HUES64 (cell line): ENCODE results near the gene USH2A.
A peak's percentile ranks its signal among the peaks of the same experiment; 100 is the strongest.

Experiments used
- H3K27ac ChIP-seq: 2 replicates; pipeline ENCODE4 v1.7.0; 2013; ENCODE audit warnings: low read depth, low read length, inconsistent platforms
- H3K27me3 ChIP-seq: 2 replicates; pipeline ENCODE4 v1.6.1; 2013; ENCODE audit warnings: mild to moderate bottlenecking, low read length; ENCODE audit not compliant: insufficient read depth
- H3K36me3 ChIP-seq: 2 replicates; pipeline ENCODE4 v1.6.1; 2013; ENCODE audit warnings: mild to moderate bottlenecking, low read length; ENCODE audit not compliant: insufficient read depth
- H3K4me1 ChIP-seq: 2 replicates; pipeline ENCODE4 v1.6.1; 2013; ENCODE audit warnings: mild to moderate bottlenecking, low read length, moderate library complexity; ENCODE audit not compliant: insufficient read depth
- H3K4me3 ChIP-seq: 2 replicates; pipeline ENCODE4 v1.5.1; 2013; ENCODE audit warnings: mild to moderate bottlenecking, low read length, moderate library complexity
- H3K9ac ChIP-seq: 2 replicates; pipeline ENCODE4 v1.6.1; 2013; ENCODE audit warnings: mild to moderate bottlenecking, low read depth, low read length
- H3K9me3 ChIP-seq: 2 replicates; pipeline ENCODE4 v1.6.1; 2013; ENCODE audit warnings: low read depth, low read length; ENCODE audit not compliant: insufficient read depth
- WGBS: fragments of 150-250, 120-280 bp; methylation state at CpG from one replicate; pipeline ENCODE4 v1.1.7; 2013; ENCODE audit warnings: missing lambda C conversion rate; 5-methylcytosine and 5-hydroxymethylcytosine counted together

Gene USH2A

DNA sequence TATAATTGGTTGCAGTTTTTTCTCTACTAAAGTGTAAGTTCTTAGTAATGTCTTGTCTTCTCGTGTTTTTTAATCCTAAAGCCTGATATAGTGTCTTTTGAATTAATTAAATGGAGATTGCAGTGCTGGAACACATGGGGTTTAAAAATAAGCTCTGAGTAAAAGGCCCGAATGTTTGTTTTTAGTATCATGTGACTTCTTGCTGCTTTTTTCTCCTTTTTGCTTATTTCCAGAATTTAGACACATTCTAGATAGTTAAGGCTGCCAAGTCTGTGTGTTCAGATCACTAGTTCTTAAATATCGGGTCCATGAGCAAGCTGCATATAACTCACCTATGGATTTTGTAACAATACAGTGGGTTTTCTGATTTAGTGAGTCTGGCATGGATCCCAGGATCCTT is 828.6 kb downstream of the USH2A start:
- H3K27ac ChIP-seq, result no peak overlapping the region
- 94% methylated on average over 3 of the region's 3 CpGs for WGBS
- H3K36me3 ChIP-seq, result peaks cover 49% of the 10 kb centered on the region
- peaks cover 27% of the 10 kb centered on the region for H3K4me1 ChIP-seq
- H3K4me3 ChIP-seq, result no peak overlapping the region
- H3K27me3 ChIP-seq, result no peaks in the 10 kb centered on the region
- H3K9ac ChIP-seq, result no peak overlapping the region
- no peaks in the 10 kb centered on the region for H3K9me3 ChIP-seq

DNA sequence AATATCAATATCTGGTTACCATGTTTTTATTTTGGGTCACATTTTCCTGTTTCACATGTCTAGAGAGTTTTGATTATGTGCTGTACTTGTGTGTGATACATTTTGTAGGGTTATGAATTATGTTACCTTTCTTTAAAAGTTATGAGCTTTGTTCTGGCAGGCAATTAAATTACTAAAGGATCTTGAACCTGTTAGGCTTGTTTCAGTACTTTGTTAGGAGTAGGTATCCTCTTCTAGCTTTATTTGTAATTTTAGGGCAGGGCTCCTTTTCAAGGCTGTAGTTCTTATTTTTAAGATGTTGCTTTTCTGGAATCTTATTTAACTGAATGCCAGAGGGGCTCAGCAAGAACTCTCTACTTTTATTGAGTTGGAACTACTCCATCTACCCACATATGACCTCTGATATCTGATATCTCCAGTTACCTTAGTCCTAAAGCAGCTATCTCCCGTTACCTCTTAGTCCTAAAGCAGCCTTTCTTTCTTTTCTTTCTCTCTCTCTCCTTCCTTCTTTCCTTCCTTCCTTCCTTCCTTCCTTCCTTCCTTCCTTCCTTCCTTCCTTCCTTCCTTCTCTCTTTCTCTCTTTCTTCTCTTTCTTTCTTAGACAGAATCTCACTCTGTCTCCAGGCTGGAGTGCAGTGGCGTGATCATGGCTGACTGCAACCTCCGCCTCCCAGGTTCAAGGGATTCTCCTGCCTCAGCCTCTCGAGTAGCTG is 832.3 kb downstream of the USH2A start:
- WGBS, result 95% methylated on average over 4 of the region's 4 CpGs
- peaks cover 17% of the 10 kb centered on the region; the same call in 1 of the 2 replicates for H3K4me1 ChIP-seq
- H3K27ac ChIP-seq, result no peak overlapping the region
- H3K27me3 ChIP-seq, result no peaks in the 10 kb centered on the region
- no peak overlapping the region for H3K4me3 ChIP-seq
- H3K9me3 ChIP-seq, result no peaks in the 10 kb centered on the region
- H3K9ac ChIP-seq, result no peak overlapping the region
- H3K36me3 ChIP-seq, result peaks cover 49% of the 10 kb centered on the region

DNA sequence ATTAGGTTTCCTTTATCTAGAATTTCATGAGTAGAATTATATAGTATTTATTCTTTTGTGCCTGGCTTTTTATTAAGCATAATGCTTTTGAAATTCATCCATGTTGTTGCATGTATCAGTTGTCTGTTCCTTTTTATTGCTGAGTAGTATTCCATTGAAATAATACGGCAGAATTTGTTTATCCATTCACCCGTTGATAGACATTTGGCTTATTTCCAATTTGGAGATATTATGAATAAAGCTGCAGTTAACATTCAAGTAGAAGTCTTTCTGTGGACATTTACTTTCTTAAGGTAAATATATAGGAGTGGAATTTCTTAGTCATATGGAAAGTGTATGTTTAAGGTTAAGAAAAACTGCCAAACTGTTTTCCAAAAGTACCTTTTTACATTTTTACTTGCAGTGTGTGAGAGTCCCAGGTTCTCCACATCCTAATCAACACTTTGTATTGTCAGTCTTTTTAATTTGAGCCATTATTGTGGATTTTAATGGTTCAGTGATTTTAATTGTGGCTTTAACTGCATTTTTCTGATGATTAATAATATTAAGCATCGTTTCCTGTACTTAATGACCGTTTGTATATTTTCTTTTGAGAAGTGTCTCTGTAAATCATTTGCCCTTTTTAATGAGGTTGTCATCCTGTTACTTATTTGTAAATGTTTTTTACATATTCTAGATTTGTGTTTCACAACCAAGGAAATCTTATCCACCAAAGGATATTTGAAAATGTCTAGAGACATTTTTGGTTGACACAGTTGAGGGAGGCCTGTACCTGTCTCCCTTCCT is 833.4 kb downstream of the USH2A start:
- Histone ChIP-seq H3K27ac (no peak overlapping the region), H3K9ac (no peak overlapping the region)

DNA sequence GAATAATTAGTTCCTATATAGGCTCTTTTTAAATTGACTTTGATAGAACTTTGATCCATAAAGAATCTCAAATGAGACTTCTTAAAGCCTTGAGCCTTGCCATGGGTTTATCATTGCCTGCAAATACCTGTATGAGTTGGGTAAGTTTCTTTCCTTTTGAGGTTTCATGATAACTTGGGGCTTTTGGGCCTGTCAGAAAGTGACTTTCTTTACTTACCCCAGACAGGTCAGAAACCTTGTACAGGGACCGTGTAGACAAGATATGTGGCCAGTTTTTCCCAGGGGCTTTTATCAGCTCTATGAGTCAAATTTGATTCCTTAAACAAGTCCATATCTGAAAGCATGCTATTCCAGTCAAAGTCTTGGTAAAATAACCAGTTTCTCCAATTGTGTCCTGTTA is 838.9 kb downstream of the USH2A start:
- Histone ChIP-seq H3K9ac (no peak overlapping the region), H3K36me3 (peaks cover 79% of the 10 kb centered on the region), H3K4me3 (no peak overlapping the region), H3K27me3 (no peaks in the 10 kb centered on the region), H3K27ac (no peak overlapping the region), H3K9me3 (peaks cover 9% of the 10 kb centered on the region; the same call in 1 of the 2 replicates), H3K4me1 (peaks cover 5% of the 10 kb centered on the region; the same call in 1 of the 2 replicates)
- 96% methylated on average over 1 of the region's 1 CpG for WGBS

More for the DNA sequence above, 833.4 kb downstream of the USH2A start:
- Histone ChIP-seq H3K4me3 (no peak overlapping the region), H3K4me1 (peaks cover 7% of the 10 kb centered on the region; the same call in 1 of the 2 replicates), H3K9me3 (peaks cover 5% of the 10 kb centered on the region; the same call in 1 of the 2 replicates), H3K27me3 (no peaks in the 10 kb centered on the region), H3K36me3 (peaks cover 52% of the 10 kb centered on the region)
- 96% methylated on average over 4 of the region's 4 CpGs for WGBS

DNA sequence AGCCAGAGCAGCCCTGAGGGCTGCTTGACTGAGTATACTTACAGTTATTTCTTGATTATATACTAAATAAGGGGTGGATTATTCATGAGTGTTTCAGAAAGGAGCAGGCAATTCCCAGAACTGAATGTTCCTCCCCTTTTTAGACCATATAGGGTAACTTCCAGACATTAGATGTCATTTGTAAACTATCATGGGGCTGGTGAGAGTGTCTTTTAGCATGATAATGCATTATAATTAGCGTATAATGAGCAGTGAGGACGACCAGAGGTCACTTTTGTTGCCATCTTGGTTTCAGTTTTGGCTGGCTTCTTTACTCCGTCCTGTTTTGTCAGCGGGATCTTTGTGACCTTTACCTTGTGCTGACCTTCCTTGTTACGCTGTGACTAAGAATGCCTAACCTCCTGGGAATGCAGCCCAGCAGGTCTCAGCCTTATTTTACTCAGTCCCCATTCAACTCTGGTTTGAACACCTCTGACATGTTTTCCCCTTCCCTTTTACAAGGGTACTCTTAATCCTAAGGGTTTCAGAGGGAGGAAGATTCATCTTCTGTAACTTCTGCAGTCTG is 840.0 kb downstream of the USH2A start:
- H3K4me3 ChIP-seq, result no peak overlapping the region
- H3K9me3 ChIP-seq, result peaks cover 9% of the 10 kb centered on the region; the same call in 1 of the 2 replicates
- H3K27me3 ChIP-seq, result no peaks in the 10 kb centered on the region
- 69% methylated on average over 5 of the region's 5 CpGs for WGBS
- H3K27ac ChIP-seq, result peak overlapping the region; percentile 8; the same call in 1 of the 2 replicates
- peaks cover 5% of the 10 kb centered on the region; the same call in 1 of the 2 replicates for H3K4me1 ChIP-seq
- H3K36me3 ChIP-seq, result peaks cover 80% of the 10 kb centered on the region
- H3K9ac ChIP-seq, result no peak overlapping the region

DNA sequence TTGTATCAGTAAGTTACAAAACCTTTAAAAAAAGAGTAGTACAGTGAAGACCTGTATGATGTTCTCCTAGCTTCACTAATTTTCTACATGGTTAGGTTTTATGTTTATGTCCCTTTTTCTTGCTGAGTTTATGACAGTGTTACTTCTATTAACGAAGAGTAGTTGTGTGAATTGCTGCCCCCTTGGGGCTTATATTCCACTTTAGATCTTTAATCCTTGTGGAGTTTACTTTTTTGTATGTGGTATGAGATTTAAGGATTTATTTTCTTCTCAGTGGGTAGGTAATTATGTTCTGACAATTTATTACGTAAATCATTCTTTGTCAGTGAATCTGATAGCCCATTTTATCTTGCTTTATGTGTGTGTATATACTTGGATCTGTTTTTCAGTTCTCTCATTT is 841.4 kb downstream of the USH2A start:
- Histone ChIP-seq H3K27ac (no peak overlapping the region), H3K27me3 (no peaks in the 10 kb centered on the region), H3K36me3 (peaks cover 87% of the 10 kb centered on the region), H3K4me3 (no peak overlapping the region), H3K9ac (no peak overlapping the region), H3K4me1 (peaks cover 5% of the 10 kb centered on the region; the same call in 1 of the 2 replicates), H3K9me3 (peaks cover 9% of the 10 kb centered on the region; the same call in 1 of the 2 replicates)
- WGBS, result 94% methylated on average over 2 of the region's 2 CpGs
